Endothelial cell (in vitro differentiated cells): ENCODE data around the gene FOXA2. TPM values are rescaled to one million over a fixed set of nuclear protein-coding genes. Genes with fewer than 3 reads are reported as not detected.

Experiments used
- DNase-seq: peaks from one replicate; pipeline ENCODE4 v3.0.0; 2021; ENCODE audit warnings: low spot score
- H3K27ac Mint-ChIP-seq: one replicate; pipeline ENCODE4 v1.8.0; 2021; ENCODE audit warnings: mixed read lengths, inconsistent platforms; ENCODE audit not compliant: unreplicated experiment
- H3K27me3 Mint-ChIP-seq: one replicate; pipeline ENCODE4 v1.8.0; 2021; ENCODE audit warnings: mild to moderate bottlenecking, moderate library complexity, mixed read lengths, inconsistent platforms; ENCODE audit not compliant: unreplicated experiment
- H3K36me3 Mint-ChIP-seq: one replicate; pipeline ENCODE4 v1.8.0; 2021; ENCODE audit warnings: mild to moderate bottlenecking, low read depth, mixed read lengths, inconsistent platforms; ENCODE audit not compliant: unreplicated experiment
- H3K4me1 Mint-ChIP-seq: one replicate; pipeline ENCODE4 v1.8.0; 2021; ENCODE audit warnings: mild to moderate bottlenecking, mixed read lengths, inconsistent platforms; ENCODE audit not compliant: unreplicated experiment
- H3K4me3 Mint-ChIP-seq: one replicate; pipeline ENCODE4 v1.8.0; 2021; ENCODE audit warnings: mild to moderate bottlenecking, mixed read lengths, inconsistent platforms; ENCODE audit not compliant: unreplicated experiment
- H3K9me3 Mint-ChIP-seq: one replicate; pipeline ENCODE4 v1.8.0; 2021; ENCODE audit warnings: mixed read lengths, inconsistent platforms; ENCODE audit not compliant: unreplicated experiment
- total RNA-seq: library from RNA; stranded (reverse); fragmentation: NEBNext Ultra II Directional; extraction: Animal tissue kit (Norgen Biotek cat#: 25700); gene quantifications from one replicate; pipeline ENCODE4 v1.2.1, GENCODE V29; 2021; ENCODE audit not compliant: unreplicated experiment
- TF ChIP-seq, protein P1 (sequence below): fragments of 200-600 bp; sonication (generic); IDR thresholded peaks from one replicate; pipeline ENCODE4 v1.5.0; 2021; ENCODE audit warnings: antibody characterized with exemption; ENCODE audit not compliant: unreplicated experiment

Gene FOXA2
- total RNA-seq, 1 donor from 2014 or later = 0.59 TPM

DNA sequence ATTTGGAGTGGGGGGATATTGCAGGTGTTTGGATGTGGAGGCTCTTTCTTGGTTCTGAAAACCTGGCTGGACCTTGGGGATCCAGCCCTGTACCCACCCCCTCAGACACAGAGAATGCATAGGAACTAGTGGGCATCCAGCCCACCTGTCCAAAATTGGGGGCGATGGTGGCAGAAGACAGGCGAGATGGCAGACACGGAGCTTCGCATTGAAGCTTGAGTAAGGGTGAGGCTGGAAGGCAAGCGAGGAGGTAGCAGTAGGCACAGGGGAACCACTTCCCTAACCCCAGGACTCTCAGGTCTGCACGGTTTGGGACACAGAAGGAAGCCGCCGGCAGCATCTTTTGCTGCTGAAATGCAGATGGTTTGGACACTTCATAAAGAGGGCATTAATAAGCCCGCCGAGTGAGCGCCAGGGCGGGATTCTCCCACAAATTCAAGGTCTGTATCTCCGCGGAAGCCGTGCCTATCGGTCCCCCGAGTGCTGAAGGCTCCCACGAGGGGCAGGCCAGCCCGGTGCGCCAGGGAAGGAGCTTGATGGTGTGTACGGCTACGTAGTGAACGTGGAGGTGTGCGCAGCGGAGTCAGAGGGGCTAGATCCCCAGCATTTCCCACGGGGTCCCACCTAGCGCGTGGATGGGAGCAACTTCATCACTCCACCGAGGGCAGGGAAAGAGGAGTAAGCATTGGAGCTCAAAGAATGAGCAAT is 1.6 kb upstream of the FOXA2 start:
- Mint-ChIP-seq H3K4me1 (peaks cover 15% of the 10 kb centered on the region), H3K36me3 (peaks cover 3% of the 10 kb centered on the region), H3K4me3 (peak overlapping the region; percentile 71), H3K27me3 (peaks cover 28% of the 10 kb centered on the region), H3K27ac (no peak overlapping the region), H3K9me3 (no peaks in the 10 kb centered on the region)
- no peak for DNase-seq
- TF ChIP-seq, protein P1, sequence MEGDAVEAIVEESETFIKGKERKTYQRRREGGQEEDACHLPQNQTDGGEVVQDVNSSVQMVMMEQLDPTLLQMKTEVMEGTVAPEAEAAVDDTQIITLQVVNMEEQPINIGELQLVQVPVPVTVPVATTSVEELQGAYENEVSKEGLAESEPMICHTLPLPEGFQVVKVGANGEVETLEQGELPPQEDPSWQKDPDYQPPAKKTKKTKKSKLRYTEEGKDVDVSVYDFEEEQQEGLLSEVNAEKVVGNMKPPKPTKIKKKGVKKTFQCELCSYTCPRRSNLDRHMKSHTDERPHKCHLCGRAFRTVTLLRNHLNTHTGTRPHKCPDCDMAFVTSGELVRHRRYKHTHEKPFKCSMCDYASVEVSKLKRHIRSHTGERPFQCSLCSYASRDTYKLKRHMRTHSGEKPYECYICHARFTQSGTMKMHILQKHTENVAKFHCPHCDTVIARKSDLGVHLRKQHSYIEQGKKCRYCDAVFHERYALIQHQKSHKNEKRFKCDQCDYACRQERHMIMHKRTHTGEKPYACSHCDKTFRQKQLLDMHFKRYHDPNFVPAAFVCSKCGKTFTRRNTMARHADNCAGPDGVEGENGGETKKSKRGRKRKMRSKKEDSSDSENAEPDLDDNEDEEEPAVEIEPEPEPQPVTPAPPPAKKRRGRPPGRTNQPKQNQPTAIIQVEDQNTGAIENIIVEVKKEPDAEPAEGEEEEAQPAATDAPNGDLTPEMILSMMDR = no peak

DNA sequence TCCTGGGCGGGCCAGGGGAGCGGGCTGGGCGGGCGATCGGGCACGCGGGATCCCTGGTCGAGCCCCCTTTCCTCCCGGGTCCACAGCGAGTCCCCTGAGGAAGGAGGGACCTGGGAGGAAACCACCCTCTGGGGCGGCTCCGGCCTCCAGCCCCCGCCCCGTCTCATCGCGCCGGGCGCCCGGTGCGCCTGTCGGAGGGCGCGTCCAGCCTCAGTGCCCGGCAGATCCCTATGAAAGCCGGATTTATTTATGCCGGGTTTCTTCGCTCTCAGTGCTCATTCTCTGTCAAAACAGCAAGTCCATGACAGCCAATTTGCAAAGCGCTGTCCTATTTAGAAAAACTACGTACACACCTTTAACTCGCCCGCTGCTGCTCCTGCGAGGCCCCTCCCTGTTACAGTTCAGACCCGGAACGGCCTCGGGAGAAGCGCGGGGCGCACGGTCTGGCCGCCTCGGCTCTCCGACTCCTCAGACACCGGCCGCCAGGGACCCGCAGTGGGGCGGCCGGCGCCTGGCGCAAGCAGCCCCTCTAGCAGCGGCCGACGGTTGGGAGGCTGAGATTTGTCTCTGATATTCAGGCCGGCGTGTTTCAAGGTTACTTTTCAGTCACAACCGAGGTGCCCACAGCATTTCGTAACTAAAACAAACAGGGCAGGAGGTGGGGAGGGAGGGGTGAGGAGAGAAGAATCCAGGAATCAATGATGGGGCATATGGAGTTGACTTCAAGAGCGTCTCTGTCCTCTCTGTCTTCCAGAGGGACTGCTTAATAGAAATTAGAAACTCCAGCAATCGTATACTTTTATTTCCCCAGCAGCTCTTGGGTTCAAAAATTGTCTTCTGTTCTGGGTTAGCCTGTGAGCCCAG is 782 bp upstream of the FOXA2 start:
- H3K4me3 Mint-ChIP-seq = peak overlapping the region; percentile 80
- TF ChIP-seq, protein P1 = no peak
- H3K27me3 Mint-ChIP-seq = peaks cover 32% of the 10 kb centered on the region
- peaks cover 15% of the 10 kb centered on the region for H3K4me1 Mint-ChIP-seq
- peaks cover 3% of the 10 kb centered on the region for H3K36me3 Mint-ChIP-seq
- peak; percentile 23 for DNase-seq
- no peaks in the 10 kb centered on the region for H3K9me3 Mint-ChIP-seq
- H3K27ac Mint-ChIP-seq = no peak overlapping the region

DNA sequence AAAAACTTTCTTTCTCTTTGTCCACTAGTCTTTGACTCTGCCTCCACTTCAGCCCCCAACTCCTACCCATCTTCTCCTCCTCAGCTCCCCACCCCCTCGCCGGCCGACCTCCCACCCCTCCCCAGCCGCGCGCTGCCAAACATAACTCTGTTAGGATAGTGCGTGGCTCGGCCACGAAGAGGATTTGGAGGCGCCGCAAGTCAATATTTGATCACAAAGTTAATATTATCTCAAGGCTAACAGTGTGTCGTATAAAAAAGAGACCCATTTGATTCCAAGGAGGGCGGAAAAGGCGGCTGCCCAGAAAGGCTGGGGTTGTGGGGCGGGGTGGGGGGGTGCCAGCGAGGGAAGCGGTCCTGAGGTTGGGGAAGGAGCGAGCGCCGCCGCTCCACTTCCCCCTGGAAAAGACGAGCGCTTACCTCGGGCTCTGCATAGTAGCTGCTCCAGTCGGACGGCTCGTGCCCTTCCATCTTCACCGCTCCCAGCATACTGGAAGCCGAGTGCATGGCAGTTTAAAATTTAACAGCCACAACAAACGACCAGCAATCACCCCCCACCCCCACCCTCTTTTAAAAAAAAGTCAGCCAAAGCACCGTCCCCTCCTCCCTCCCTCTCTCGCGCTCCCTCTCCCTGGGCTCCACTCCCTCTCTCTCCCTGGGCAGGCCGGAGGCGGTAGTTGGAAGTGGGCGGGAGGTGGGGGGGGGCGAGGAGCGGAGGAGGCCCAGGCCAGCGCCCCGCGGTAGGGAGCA is 425 bp downstream of the FOXA2 start:
- peak overlapping the region; percentile 47 for H3K4me3 Mint-ChIP-seq
- no peak overlapping the region for H3K27ac Mint-ChIP-seq
- peaks cover 15% of the 10 kb centered on the region for H3K4me1 Mint-ChIP-seq
- peaks cover 33% of the 10 kb centered on the region for H3K27me3 Mint-ChIP-seq
- H3K9me3 Mint-ChIP-seq = no peaks in the 10 kb centered on the region
- TF ChIP-seq, protein P1 = no peak
- no peak for DNase-seq
- H3K36me3 Mint-ChIP-seq = peaks cover 3% of the 10 kb centered on the region

DNA sequence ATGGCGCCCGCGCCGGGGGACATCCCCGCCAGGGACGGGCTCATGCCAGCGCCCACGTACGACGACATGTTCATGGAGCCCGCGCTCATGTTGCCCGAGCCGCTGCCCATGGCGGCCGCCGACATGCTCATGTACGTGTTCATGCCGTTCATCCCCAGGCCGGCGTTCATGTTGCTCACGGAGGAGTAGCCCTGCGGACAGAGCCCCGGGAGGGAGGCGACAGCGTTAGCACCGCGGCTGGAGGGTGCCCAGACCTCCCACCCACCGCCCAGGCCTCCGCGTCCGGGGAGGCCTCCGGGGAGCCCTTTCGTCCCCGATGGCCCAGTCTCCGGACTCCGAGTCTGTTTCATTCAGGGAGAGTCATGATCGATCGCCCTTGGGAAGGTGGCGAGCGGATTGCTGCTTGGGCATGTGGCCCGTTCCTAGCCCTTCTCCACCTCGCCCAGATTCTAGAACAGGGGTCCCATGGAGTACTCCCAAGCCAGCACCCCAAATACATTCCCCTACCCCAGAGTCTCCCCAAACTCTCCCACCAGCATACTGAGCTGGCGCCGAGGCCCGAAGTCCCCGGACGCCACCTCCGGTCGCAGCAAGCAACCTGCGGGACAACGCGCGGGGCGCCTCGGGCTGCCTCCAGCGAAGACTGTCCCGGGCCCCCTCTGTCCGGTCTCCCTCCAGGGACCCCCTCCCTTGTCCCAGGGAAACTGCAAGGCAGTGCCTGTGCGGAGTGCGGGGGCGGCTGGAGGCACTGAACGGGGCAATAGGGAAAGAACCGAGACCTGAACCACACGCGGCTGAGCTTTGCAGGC is 1.2 kb downstream of the FOXA2 start:
- peaks cover 20% of the 10 kb centered on the region for H3K4me1 Mint-ChIP-seq
- DNase-seq = peak; percentile 24
- no peak overlapping the region for H3K27ac Mint-ChIP-seq
- TF ChIP-seq, protein P1 = no peak
- H3K9me3 Mint-ChIP-seq = no peaks in the 10 kb centered on the region
- H3K4me3 Mint-ChIP-seq = peak overlapping the region; percentile 84
- peaks cover 37% of the 10 kb centered on the region for H3K27me3 Mint-ChIP-seq
- peaks cover 3% of the 10 kb centered on the region for H3K36me3 Mint-ChIP-seq
